GM12891 (cell line): ENCODE data around the gene PARD3.

ENCODE experiments used
- DNase-seq: peaks from one replicate; pipeline ENCODE4 v3.0.0; 2011; ENCODE audit warnings: low spot score; ENCODE audit not compliant: insufficient read length
- FAIRE-seq: peaks from 2 replicates; lab custom pipeline; 2011; peaks lifted over from hg19 to GRCh38; lab: Jason Lieb, UNC
- PAX5 ChIP-seq: IDR thresholded peaks from 2 replicates; pipeline ENCODE4 v1.6.1; 2011; ENCODE audit warnings: low read length, moderate library complexity, mild to moderate bottlenecking; ENCODE audit not compliant: insufficient read depth, severe bottlenecking
- POLR2A ChIP-seq: IDR thresholded peaks from 2 replicates; pipeline ENCODE4 v1.6.1; 2011; ENCODE audit warnings: low read depth, low read length, control low read depth
- POLR2AphosphoS5 ChIP-seq: IDR thresholded peaks from 2 replicates; pipeline ENCODE4 v1.6.1; 2011; ENCODE audit warnings: low read depth, low read length, control low read depth
- POU2F2 ChIP-seq: IDR thresholded peaks from 2 replicates; pipeline ENCODE4 v1.6.1; 2011; ENCODE audit warnings: low read depth, mild to moderate bottlenecking, control low read depth, low read length, moderate library complexity
- SPI1 ChIP-seq: IDR thresholded peaks from 2 replicates; pipeline ENCODE4 v1.6.1; 2011; ENCODE audit warnings: low read depth, low read length, control low read depth
- TAF1 ChIP-seq: IDR thresholded peaks from 2 replicates; pipeline ENCODE4 v1.6.1; 2011; ENCODE audit warnings: low read depth, low read length, control low read depth

The PARD3 gene

GRCh38 chr10:34292675-34293074 lies 522.4 kb downstream of the PARD3 start:
- DNase-seq (no peak), FAIRE-seq (no peak)
- TF ChIP-seq POLR2AphosphoS5 (no peak), SPI1 (no peak), PAX5 (no peak), TAF1 (no peak), POLR2A (no peak), POU2F2 (no peak)

DNA sequence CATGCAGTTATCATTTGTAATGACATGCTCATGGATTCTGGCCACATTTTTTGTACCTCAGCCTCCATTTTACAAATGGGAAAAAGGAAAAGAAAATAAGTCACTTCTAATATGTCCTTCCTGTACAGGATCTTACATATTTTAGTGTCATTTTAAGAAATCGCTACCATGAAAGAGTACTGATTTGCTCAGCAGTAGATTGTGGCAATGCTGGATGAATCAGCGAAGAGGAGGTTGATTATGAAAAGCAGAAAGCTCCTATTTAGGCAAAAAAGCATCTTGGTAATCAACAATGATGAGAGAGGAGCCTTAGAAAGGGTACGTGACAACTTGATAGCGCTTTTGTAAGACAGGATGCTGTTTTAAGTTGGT lies 522.9 kb downstream of the PARD3 start:
- FAIRE-seq: no peak
- TF ChIP-seq TAF1: no peak
- TF ChIP-seq PAX5: no peak
- no peak for TF ChIP-seq SPI1
- TF ChIP-seq POU2F2: no peak
- TF ChIP-seq POLR2AphosphoS5: no peak
- TF ChIP-seq POLR2A: no peak
- DNase-seq: no peak

- peak; percentile 61 for FAIRE-seq
- no peak for DNase-seq
These were observed 523.5 kb downstream of the PARD3 start for GRCh38 chr10:34291466-34292193.

GRCh38 chr10:34290412-34291081 lies 524.5 kb downstream of the PARD3 start:
- FAIRE-seq (no peak), DNase-seq (no peak)
- TF ChIP-seq POU2F2 (no peak), SPI1 (no peak), PAX5 (no peak), POLR2A (no peak), TAF1 (no peak), POLR2AphosphoS5 (no peak)

More at GRCh38 chr10:34291466-34292193, 523.5 kb downstream of the PARD3 start:
- TF ChIP-seq POLR2AphosphoS5 (no peak), POU2F2 (no peak), PAX5 (no peak), TAF1 (no peak), POLR2A (no peak), SPI1 (no peak)

DNA sequence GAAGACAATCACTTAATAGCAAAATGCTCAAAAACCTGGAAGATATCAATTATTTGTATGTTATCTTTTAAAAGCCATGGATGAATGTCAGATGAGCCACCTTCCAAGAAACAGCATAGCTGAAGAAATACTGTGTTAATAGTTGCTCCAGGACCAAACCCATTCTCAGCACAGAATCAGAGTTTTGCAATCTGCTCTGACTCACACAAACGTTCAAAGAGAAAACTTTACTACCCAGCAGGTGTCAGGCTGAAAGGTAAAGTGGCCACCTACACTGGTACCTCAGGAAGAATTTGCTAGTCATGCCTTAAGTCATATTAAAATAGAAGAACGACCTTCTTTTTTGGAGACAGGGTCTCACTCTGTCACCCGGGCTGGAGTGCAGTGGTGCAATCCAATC lies 526.5 kb downstream of the PARD3 start:
- DNase-seq (no peak), FAIRE-seq (no peak)
- TF ChIP-seq TAF1: no peak
- no peak for TF ChIP-seq POU2F2
- no peak for TF ChIP-seq POLR2AphosphoS5
- no peak for TF ChIP-seq PAX5

GRCh38 chr10:34286136-34286739 lies 528.9 kb downstream of the PARD3 start:
- DNase-seq: no peak
- FAIRE-seq: no peak
- TF ChIP-seq TAF1 (no peak), SPI1 (no peak), POLR2A (no peak), PAX5 (no peak), POLR2AphosphoS5 (no peak), POU2F2 (no peak)

GRCh38 chr10:34281661-34282582 lies 533.2 kb downstream of the PARD3 start:
- DNase-seq (no peak), FAIRE-seq (no peak)
- TF ChIP-seq TAF1 (no peak), SPI1 (no peak), POU2F2 (no peak), POLR2A (no peak), PAX5 (no peak), POLR2AphosphoS5 (no peak)

DNA sequence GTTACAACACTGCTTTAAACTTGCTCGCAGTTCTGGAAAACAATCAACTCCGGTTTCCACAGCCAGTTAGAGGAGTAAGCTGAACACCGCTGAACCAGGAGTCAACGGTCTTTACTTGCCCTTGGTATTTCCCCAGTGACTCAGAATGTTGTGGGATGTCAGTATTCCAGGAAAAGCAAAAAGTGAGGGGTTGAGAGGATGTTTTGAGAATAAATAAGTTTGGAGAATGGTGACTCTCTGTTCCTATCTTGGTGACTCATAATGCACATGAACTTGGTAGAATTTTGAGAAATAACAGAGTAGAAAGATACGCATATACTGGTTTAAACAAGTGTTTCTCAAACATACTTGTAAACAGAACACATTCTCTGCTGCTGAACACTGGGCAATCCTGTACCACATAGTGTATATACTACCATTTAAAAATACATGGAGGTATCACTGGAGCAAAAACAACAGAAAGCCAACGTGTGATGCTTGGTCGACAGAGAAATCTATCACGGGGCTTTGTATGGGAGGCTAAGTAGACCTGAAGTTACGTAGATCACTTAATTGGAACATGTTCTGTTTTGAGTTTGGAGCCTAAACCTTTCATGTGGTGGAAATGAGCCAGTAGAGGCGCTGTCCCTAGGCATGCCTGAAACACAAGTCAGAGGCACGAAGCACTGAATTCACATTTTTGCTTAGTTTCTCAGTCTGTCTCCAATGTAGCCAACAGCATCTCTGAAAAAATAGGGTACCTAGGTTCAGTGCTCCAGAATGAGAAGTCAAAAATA lies 534.3 kb downstream of the PARD3 start:
- no peak for FAIRE-seq

More for the DNA sequence above, 534.3 kb downstream of the PARD3 start:
- DNase-seq: no peak
- TF ChIP-seq POLR2AphosphoS5: no peak
- TF ChIP-seq POLR2A: no peak
- no peak for TF ChIP-seq POU2F2
- TF ChIP-seq SPI1: no peak
- no peak for TF ChIP-seq TAF1
- no peak for TF ChIP-seq PAX5
